K562 (cell line): ENCODE data around the gene RPH3AL.

Source experiments
- CHD2 ChIP-seq: IDR thresholded peaks from 2 replicates; pipeline ENCODE4 v1.6.1; 2011; ENCODE audit warnings: low read depth, low read length
- CTCF ChIP-seq, 3 experiments: IDR thresholded peaks in 2 of 3; conservative IDR thresholded peaks in 1 of 3; 2 replicates each; pipeline ENCODE4 v1.5.1; 2011 to 2012; ENCODE audit warnings: low read length in 3 of 3, mild to moderate bottlenecking in 3 of 3, control low read depth in 2 of 3, improper control_type of control experiment in 1 of 3, inconsistent platforms in 1 of 3, low read depth in 1 of 3, mixed read lengths in 1 of 3, moderate library complexity in 1 of 3; ENCODE audit not compliant: insufficient read depth in 2 of 3
- KDM1A ChIP-seq, 2 experiments: fragments of 450-650 bp; IDR thresholded peaks; 2 replicates each; pipeline ENCODE4 v1.6.1; 2016; ENCODE audit warnings: mild to moderate bottlenecking in 2 of 2
- KLF6 ChIP-seq: fragments of 250-450 bp; sonication (Bioruptor Pico); IDR thresholded peaks from 2 replicates; pipeline ENCODE4 v1.4.0; 2020; ENCODE audit warnings: mild to moderate bottlenecking, moderate library complexity, borderline replicate concordance
- POU5F1 ChIP-seq: fragments of 150-350 bp; IDR thresholded peaks from 2 replicates; pipeline ENCODE4 v1.6.1; 2014; ENCODE audit warnings: borderline replicate concordance, low read length, low read depth, mild to moderate bottlenecking; ENCODE audit not compliant: partially characterized antibody
- SIRT6 ChIP-seq: IDR thresholded peaks from one replicate; pipeline ENCODE4 v1.6.1; 2012; ENCODE audit warnings: low read depth, mild to moderate bottlenecking, control low read depth, inconsistent platforms, low read length, moderate library complexity
- TRIM24 ChIP-seq, 2 experiments: fragments of 450-650 bp; IDR thresholded peaks; 2 replicates each; pipeline ENCODE4 v1.6.1; 2016
- USF2 ChIP-seq: sonication (generic); formaldehyde crosslinking; IDR thresholded peaks from 2 replicates; pipeline ENCODE4 v1.5.0; 2020; ENCODE audit warnings: missing genetic modification reagents
- XRCC5 ChIP-seq: fragments of 200-400 bp; formaldehyde crosslinking; IDR thresholded peaks from 2 replicates; pipeline ENCODE4 v1.6.1; 2017; ENCODE audit warnings: low read depth, mild to moderate bottlenecking, low read length
- ZHX1 ChIP-seq: fragments of 150-350 bp; conservative IDR thresholded peaks from 2 replicates; pipeline ENCODE4 v1.6.1; 2014; ENCODE audit warnings: low read length
- ZNF274 ChIP-seq: IDR thresholded peaks from 2 replicates; pipeline ENCODE4 v1.6.1; 2011; ENCODE audit warnings: low read depth, mild to moderate bottlenecking, low read length, moderate library complexity, borderline replicate concordance

GRCh38 chr17:332558-333322 is 19.9 kb downstream of the RPH3AL start:
- TF ChIP-seq SIRT6 (no peak), ZHX1 (no peak), USF2 (0 out of 2 replicates have a peak, but pooled peaks have one; percentile 8), XRCC5 (no peak), POU5F1 (no peak), TRIM24 (IDR thresholded peaks at IDR 0.05) (no peak), KLF6 (CRISPR knock-in tag) (no peak), KDM1A (IDR thresholded peaks at IDR 0.05) (no peak), ZNF274 (no peak), CHD2 (no peak), CTCF (IDR thresholded peaks at IDR 0.05 in 2 of 3, conservative IDR thresholded peaks at IDR 0.05 in 1 of 3; ENCODE audit: insufficient read depth in 2 of 3, low read depth in 1 of 3, low read length in 3 of 3) (no peak)
